GM18907 (cell line): ENCODE data around the gene EPHB3.
A peak's percentile ranks its signal among the peaks of the same experiment; 100 is the strongest.

ENCODE experiments used
- ATAC-seq: cut with Tn5 transposase; IDR thresholded peaks from one replicate; pipeline ENCODE4 v1.9.1; 2021; ENCODE audit warnings: mild to moderate bottlenecking, moderate library complexity; ENCODE audit not compliant: unreplicated experiment

The EPHB3 gene

DNA sequence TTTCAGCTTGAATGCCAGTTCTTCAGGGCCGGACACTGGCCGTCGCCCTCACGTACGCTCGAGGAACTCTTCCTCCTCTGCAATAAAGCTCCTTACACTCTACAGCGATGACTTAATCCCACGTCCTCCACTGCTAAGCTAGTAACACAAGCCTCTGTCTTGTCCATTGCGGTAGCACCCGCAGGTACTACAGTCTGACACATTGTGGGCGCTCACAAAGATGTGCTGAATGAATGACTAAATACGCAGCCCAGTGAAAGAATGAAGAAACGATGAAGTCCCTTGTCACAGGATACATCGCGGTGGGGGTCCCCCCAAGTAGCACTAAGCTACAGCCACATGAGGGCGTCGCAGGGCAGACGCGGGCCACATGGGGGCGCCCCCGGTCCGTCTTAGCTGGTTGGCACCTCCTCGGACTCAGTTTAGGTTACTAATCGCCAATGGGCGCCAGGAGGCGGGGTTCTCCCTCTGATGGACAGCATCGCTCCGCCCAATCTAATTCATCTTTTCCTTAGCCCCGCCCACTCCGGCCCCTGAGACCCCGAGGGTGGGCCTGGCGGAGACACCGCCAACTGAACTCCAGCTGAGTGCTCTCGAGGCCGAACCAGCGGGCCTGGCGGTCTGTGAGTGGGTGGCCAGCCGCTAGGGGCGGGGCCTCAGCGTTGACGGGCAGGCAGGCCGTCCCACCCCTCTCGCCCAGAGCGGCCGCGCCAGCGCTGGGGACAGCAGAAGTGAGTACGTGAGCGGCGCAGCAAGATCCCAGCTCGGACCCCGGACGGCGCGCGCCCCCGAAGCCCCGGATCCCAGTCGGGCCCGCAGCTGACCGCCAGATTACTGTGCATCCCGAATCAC is at the start of gene EPHB3:
Gene EPHB3 (plus strand): TSS at position 725 of the 852 bp plus-strand sequence. CDS start 451 bp downstream, outside the sequence.
- ATAC-seq: peak; percentile 89

DNA sequence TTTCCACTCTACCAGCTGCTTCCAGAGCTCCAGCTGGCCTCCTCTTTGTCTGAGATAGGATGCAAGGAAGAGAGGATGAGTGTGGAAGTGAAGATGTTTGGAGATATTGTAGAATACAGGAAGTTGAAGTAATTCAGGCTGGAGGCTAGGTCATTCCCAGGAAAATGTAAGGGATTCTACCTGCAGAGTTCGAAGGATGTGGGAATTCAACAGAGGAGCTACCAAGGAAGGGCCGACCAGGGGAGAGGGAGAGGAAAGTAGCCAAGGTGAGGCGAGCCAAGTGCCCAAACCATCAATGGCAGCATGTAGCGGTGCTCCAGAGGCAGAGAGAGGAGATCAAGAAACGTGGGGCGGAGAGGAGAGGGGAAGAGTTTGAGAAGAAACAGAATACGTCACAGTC is 49.0 kb upstream of the EPHB3 start:
- ATAC-seq: no peak

DNA sequence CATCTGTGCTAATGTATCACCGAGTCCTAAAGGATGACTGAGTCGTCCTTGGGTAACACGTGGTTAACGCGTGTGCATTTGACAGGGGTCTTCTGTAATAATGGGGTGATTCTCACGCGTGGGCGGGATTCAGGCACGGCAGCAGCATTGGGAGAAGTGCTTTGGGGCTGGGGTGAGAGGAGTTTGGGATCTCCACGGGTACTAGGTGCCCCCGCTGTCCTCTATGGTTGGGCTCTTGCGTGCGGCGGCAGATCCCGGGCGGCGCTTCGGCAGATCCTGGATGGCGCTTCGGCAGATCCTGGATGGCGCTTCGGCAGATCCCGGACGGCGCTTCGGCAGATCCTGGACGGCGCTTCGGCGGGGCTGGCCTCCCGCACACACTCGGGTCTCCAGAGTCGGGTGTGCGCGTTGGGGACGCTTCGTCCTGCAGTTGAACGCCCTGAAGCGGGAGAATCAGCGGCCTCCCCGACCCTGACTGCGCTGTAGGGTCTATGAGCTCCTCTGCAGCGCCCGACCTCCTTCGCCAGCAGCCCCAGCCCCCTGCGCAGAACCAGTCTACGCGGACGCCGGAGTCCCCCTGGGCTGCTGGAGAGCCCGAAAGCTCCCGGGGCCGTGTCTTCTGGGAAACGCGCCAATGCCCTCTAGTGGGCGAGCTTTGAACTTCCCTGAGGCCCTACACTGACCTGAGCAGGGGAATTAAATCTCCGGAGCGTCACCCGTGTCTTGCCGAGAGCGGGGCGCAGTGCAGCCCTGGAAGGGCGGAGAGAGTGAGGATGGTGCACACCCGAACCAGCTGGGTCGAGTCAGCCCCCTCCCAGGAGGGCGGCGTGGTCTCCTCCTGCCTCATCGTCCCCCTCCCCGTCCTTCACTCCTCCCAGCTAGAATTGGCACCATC is 48.1 kb upstream of the EPHB3 start:
- ATAC-seq: peak; percentile 83

DNA sequence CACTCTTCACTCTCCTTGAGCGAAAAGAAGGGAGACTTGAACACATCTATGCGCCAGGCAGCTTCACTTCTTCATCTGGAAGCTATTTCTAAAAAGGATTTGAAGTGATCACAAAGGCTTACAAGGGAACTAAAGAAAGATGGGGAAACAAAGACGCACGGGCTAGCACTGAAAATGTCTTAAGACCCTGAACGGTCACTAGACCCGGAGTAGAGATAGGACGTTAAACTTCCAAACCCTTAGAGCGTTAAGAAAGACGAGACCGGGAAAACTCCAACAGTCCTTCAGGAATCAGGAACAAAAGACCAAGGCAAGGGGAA is 47.5 kb upstream of the EPHB3 start:
- no peak for ATAC-seq

DNA sequence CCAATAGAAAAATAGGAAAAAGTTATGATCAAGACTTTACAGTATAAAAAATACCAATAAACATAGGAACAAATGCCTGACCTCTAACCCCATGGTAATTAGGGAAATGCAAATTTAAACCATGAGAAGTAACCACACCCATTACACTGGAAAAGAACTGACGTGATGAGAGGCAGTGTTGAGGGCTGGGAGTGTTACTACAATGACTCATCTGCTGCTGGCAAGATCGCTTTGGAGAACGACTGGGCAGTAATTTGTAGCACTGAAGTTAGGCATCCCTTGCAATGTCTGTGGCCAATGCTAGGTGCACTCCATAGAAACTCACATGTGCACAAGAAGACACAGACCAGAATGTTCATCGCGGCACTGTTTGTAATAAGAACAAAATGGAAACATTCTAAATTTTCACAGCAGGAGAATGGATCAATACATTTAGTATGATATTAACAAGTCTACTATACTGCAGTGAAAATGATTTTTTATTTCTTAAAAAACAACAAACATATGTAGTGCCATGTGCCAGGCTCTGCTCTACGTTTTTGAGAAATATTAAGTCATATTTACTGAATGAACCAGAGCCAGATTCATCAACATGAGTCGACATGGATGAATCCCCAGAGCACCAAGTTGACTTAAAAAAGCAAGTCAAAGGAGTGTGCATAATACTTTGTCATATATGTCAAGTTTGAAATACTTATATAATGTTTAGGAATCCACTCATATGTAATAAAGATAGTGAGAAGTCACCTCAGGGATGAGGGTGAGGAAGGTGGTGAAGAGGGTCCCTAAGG is 37.6 kb upstream of the EPHB3 start:
- ATAC-seq: no peak

DNA sequence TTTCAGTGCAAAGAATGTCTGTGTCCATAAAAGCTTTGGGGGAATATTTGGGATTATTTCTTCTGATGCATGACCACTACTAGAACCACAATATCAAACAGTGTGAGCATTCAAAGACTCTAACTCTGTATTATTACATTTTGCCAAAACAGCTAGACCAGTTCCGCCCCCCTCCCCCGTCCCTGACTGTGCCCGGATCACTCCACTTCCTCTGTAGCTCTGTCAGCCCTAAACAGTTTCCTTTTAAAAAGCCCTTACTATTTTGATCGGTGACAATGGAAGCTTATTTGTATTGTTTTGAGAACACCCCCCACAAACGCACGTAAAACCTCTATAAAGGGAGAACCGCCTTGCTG is 36.6 kb upstream of the EPHB3 start:
- no peak for ATAC-seq

DNA sequence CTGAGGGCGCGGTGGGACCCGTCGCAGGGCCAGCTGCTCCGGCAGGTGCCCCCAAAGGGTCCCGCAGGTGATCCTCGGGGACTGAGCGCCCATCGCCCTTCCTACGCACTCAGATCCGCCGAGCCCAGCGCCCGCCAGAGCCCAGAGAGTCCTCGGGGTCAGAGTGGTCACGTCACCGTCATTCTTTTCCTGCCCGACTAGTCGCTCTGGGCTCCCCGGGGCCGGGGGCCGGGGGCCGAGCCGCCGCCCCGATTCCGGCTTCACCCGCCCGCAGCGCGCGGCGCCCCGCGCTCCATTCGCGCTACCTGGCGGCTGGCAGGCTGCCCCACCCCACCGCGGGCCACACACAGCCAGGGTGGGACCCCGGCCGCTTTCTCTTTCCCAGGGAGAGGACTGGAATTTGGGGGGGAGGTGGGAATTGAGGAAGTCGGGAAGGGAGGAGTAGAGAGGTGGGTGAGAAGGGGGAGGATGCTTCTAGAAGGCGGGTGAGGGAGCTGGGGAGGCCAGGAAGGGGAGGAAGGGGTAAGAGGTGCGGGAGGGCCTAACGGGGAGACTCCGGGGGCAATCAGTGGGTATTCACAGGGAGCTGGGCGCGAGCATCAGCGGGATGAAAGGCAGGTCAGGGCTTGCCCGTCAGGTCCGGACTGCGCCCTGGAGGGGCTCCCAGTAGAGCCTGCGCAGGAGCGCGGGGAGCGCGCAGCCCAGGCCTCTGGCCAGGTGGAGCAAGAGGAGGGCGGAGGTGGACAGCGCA is 36.1 kb upstream of the EPHB3 start:
- no peak for ATAC-seq

DNA sequence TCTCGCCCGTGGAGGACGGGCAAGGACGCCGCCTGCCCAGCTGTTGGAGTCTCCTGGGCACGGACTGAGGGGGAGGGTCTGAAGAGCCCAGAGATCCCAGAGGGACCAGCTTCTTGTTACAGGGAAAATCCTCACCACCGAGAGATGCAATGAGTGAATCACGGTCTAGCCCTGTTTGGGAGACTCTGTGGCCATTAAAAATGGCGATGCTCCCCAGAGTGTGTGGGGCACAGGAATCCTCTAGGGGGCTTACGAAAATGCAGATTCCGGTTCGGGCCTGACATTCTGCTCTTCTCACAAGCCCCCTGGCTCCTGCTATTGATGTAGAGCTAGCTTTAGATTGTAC is 35.5 kb upstream of the EPHB3 start:
- ATAC-seq: no peak

DNA sequence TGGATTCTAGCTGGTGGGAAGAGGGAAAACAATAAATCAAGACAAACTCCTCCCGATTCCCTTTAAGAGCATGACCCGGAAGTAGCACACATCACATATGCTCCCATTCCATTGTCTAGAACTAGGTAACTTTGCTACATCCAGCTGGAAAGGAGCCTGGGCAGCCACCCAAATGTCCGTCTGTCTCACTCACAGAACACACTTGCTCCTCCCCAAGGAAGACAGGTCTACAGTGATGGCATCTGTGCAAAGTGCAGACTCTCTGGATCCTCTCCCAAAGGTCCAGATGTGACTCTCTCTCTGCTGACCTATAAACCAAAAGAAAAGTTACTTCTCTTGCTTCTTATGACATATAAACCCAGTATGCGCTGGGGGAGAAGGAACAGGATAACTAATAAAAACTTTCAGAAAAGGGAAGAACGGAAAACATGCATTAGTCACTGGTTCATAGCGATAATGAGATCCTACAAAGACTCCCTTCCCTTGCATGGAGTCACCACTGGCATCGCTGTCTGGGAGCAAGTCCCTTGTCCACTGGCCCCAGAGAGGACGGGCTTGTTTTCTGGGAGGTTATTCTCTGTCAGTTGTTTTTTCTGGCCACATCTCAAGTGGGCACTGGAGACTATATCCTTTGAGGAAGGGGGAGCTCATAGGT is 29.8 kb upstream of the EPHB3 start:
- ATAC-seq: no peak

DNA sequence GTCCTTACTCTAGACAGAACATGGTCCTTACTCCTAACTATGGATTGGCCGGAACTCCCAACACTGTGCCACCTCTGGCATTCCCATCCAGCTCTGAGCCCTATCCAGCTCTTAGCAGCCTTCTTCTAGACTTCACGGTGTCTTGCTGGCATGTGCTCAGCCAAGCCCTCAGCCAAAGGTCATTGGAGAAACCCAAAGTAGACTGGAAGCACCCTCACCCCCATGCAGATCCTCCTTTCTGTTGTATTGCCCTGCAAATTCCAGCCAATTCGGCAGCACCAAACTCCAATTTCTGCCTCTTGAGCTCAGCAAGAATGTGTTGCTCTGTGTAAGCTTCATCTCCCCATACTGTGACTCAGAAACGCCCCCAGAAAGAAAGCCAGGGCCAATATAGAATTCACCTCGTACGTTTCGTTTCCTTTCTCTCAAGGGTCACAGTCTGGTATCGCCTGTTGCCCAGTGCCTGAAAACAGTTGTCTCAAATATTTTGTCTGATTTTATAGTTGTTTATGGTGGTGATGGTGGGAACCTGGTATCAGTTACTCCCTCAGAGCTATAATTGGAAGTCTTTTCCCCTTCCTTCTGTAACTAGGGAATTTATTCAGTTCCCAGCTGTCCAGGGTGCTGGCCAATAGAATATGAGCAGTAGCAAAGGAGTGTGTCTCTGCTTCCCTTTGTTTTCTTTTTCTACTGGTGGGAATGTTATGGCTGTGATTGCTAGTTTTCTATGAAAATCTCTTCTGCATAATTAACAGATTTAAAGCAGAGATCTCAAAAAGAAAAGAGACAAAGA is 28.4 kb upstream of the EPHB3 start:
- ATAC-seq: no peak

DNA sequence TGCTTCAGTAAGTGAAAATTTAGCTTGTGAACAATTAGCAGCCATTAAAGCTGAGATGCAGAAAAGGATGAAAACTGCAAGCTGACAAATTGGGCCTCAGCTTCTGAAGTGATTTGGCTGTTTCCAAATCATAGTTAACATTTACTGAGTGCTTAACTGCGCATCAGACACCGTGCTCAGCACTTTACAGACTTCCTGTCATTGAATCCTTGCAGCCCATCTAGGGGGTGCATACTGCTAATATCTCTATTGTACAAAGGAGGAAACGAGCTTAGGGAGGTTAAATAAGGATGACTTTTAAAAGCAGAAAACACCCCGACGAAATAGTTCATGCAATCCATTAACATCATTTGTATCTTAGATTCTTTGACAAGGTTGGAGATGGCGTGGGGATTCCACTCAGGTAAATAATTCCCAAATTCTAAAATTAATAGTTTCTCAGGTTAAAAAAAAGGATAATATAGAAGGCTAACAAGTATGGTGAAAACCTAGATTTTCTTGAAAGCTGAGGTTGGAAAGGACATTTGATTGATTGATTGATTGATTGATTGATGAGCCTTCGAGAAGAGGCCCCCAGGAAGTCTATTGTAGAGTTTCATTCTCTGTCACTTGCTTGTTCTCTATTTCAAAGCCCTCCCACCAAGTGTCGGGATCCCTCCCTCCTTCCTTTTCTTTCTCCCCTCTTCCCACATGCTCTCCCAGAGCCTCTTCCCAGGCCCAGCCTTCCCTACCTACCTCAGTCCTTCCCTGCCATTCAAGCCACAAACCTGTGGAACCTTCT is 23.5 kb upstream of the EPHB3 start:
- ATAC-seq: no peak

DNA sequence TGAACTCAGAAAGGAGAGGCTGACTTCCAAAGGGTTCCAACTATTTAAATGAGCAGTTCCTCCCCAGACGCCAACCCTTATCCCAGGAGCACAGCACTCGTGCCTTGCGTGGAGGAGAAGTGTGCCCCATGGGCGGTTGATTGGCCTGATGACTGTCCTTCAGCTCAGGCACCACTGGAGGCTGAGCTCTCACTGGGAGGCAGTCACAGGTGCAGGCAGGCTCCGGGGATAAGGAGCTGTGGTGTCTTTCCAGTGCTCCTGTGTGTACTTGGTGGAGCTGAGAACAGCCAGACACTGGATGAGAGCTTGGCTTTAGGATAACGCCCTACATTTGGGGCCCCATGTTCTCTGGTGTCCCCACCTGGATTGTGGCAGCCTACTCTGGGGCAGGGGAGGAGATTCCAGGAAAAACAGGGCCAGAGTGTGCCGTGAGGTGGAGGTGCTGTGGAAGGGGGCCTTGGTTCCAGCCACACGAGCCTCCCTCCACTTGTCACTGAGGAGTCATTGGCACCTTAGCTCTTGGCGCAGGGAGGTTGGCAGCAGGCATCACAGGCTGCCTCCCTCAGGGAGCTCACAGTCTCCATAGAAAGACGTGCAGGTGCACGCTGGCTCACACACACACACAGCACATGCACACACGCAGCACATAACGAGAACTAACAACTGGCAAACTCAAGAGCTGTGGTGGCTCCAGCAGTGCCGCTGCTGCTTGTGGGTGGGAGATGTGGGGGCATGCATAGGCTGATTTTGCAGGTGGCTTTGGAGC is 22.7 kb upstream of the EPHB3 start:
- ATAC-seq: no peak

DNA sequence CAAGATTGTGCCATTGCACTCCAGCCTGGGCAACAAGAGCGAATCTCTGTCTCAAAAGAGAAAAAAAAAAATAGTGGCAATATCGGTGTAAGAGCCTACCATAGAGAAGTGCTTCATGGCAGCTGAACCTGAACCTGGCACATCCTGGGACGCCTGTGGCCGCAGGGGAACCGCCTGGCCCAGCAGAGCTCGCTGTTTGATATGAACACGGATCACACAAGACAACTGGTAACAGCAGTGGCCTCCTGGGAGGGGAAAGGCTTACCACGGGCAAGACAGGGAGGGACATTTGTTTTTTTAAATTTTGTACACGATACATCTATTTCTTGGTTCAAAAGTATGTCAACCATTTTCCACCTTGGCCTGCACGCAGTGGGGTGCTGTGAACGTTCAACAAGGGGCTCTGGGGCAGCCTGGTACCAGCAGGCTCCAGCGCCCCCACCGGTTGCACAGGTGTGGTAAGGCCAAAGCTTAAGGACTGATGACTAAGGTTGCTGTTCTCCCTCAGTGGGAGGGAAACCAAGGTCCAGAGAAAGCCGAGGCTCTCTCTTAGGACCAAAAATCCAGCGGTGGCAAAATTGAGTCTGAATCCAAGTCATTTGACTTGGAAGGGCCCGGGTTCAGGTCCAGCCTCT is 21.7 kb upstream of the EPHB3 start:
- no peak for ATAC-seq

DNA sequence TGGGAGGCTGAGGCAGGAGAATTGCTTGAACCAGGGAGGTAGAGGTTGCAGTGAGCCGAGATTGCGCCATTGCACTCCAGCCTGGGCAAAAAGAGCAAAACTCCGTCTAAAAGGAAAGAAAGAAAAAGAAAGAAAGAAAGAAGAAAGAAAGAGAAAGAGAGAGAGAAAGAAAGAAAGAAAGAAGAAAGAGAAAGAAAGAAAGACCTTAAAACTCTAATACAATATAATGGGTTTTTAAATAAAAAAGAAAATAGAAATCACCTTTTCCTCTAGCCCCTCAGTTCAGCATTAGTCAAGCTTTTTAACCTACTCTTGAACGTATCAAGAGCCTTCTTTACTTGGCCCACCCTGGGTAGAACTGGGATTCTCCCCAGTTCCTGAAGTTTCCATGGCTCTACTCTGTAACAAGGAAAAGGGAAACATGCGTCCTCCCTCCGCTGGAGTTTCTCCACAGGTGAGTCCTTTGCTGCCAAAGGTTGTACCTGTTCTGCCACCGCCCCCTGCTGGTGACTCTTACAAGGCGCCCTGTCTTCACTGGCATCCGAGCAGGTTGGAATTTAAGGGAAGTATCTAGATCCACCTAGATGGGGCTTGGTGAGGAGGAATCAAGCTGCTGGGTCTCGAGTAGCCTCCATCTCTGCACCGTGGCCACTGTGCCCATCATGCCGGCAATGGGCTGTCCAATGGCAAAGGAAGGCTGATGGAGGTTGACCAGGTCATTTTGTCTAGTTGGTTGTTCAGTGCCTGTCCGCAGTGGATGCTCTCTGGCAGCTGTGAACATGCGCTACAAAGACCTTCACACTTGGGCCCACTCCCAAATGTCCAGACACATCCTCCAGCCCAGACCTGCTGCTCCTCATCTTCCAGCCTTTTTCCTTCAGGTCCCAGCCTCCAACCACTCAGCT is 20.6 kb upstream of the EPHB3 start:
- no peak for ATAC-seq

DNA sequence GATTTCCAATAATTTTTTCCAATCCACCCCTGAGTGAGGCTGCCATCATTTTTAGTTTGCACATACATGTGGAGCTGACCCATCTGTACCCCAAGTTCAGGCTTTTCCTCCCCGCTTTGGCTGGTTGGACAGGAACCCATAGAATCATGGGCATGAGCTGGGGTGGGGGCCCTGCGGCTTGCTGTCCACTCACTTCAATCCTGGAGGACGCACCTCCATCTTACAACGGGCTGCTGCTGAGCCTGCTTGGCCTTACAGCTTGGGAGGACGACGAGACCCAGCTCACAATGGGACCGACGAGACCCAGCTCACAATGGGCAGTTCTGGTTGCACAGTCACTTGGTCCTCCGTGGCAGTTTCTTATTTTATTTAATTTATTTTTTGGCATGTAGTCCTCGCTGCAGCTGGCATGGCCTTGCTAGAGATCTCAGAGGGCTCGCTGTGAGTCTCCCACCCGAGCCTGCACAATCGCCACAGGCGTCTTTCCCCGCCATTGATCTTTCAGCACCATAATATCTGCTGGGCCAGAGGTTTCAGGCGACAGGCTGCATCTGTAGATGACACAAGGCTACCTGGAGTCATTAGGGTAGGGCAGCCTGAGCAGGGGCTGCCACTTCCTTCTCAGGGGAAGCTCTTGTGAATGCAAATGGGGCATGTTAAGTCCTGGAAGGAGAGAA is 19.6 kb upstream of the EPHB3 start:
- no peak for ATAC-seq

DNA sequence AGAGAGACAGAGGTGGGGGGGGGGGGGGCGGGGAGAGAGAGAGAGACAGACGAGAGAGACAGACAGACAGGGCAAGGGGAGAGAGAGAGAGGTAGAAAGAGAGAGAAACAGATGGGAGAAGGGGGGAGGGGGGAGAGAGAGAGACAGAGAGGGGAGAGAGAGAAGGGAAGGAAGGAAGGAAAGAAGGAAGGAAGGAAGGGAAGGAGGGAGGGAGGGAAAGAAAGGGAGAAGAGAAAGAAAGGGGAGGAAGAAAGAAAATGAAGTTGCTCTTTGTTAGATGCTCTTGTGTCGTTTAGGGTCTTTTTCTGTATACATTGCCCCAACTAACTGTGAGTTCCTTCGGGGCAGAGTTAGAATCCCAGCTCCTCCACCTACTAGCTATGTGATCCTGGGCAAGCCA is 19.0 kb upstream of the EPHB3 start:
- ATAC-seq: no peak
